ENCODE results near the gene MARCO.
"Not testable (repeated sequence)": the region's sequence is repeated elsewhere in the genome, so short reads cannot be mapped to it uniquely, and the experiment has no call there.

Gene MARCO

GRCh38 chr2:118975133-118975532 is 33.1 kb downstream of the MARCO start:
- DNase-seq (ENCODE audit: low spot score), result no peak

- no peak for DNase-seq (ENCODE audit: low spot score)
These were observed 36.1 kb downstream of the MARCO start for GRCh38 chr2:118978064-118978463.

- no peak for DNase-seq (ENCODE audit: low spot score)
These were observed 37.3 kb downstream of the MARCO start for GRCh38 chr2:118979152-118979861.

GRCh38 chr2:118980022-118980421 is 38.0 kb downstream of the MARCO start:
- DNase-seq (ENCODE audit: low spot score), result no peak

GRCh38 chr2:118980573-118980972 is 38.6 kb downstream of the MARCO start:
- no peak for DNase-seq (ENCODE audit: low spot score)

- DNase-seq (ENCODE audit: low spot score), result no peak
These were observed 39.6 kb downstream of the MARCO start for GRCh38 chr2:118981632-118982031.

- no peak for DNase-seq (ENCODE audit: low spot score)
These were observed 40.0 kb downstream of the MARCO start for GRCh38 chr2:118982039-118982438.

- DNase-seq (ENCODE audit: low spot score), result no peak
These were observed 41.1 kb downstream of the MARCO start for GRCh38 chr2:118983133-118983532.

GRCh38 chr2:118983915-118984314 is 41.9 kb downstream of the MARCO start:
- DNase-seq (ENCODE audit: low spot score), result no peak

GRCh38 chr2:118986738-118987137 is 44.7 kb downstream of the MARCO start:
- DNase-seq (ENCODE audit: low spot score), result no peak

GRCh38 chr2:118987886-118988285 is 45.9 kb downstream of the MARCO start:
- no peak for DNase-seq (ENCODE audit: low spot score)

GRCh38 chr2:118988706-118989105 is 46.7 kb downstream of the MARCO start:
- DNase-seq (ENCODE audit: low spot score), result no peak

GRCh38 chr2:118989481-118989880 is 47.5 kb downstream of the MARCO start:
- no peak for DNase-seq (ENCODE audit: low spot score)

GRCh38 chr2:118990757-118991545 is 49.0 kb downstream of the MARCO start:
- DNase-seq (ENCODE audit: low spot score), result no peak

GRCh38 chr2:118991554-118991953 is 49.6 kb downstream of the MARCO start:
- no peak for DNase-seq (ENCODE audit: low spot score)

- no peak for DNase-seq (ENCODE audit: low spot score)
These were observed 50.9 kb downstream of the MARCO start for GRCh38 chr2:118992740-118993391.

GRCh38 chr2:118993392-118993752 is 51.4 kb downstream of the MARCO start:
- no peak for DNase-seq (ENCODE audit: low spot score)

GRCh38 chr2:118994172-118994700 is 52.2 kb downstream of the MARCO start:
- DNase-seq (ENCODE audit: low spot score), result no peak

GRCh38 chr2:118994778-118995177 is 52.8 kb downstream of the MARCO start:
- DNase-seq (ENCODE audit: low spot score), result no peak

GRCh38 chr2:119003856-119004255 is 61.9 kb downstream of the MARCO start:
- not testable (repeated sequence) for DNase-seq (ENCODE audit: low spot score)

GRCh38 chr2:119004602-119005001 is 62.6 kb downstream of the MARCO start:
- DNase-seq (ENCODE audit: low spot score), result no peak

GRCh38 chr2:119005051-119005450 is 63.1 kb downstream of the MARCO start:
- no peak for DNase-seq (ENCODE audit: low spot score)

- DNase-seq (ENCODE audit: low spot score), result no peak
These were observed 63.6 kb downstream of the MARCO start for GRCh38 chr2:119005555-119005954.
